GM23338 (cell line): ENCODE measurements around the gene PDZD8. TPM values are rescaled to one million over a fixed set of nuclear protein-coding genes. Genes with fewer than 3 reads are reported as not detected.

ENCODE experiments used
- ATAC-seq: fragments of 200-7000 bp; cut with Tn5 transposase; 3 replicates; pipeline ENCODE4 v1.9.1; 2020
- DNase-seq: peaks from one replicate; pipeline ENCODE4 v3.0.0-alpha.2; 2015; ENCODE audit warnings: low spot score
- H2AFZ ChIP-seq: fragments of 200-600 bp; sonication (generic); 2 replicates; pipeline ENCODE4 v1.8.0; 2016; ENCODE audit warnings: antibody characterized with exemption, mild to moderate bottlenecking, moderate library complexity
- H3F3A ChIP-seq: fragments of 200-600 bp; sonication (generic); replicated peaks from 2 replicates; pipeline ENCODE4 v1.8.0; 2017; ENCODE audit warnings: antibody characterized with exemption, mixed run types, low read depth
- H3K27ac ChIP-seq: fragments of 200-600 bp; sonication (generic); 2 replicates; pipeline ENCODE4 v1.6.1; 2016; ENCODE audit warnings: low read depth
- H3K27me3 ChIP-seq: fragments of 200-600 bp; sonication (generic); 2 replicates; pipeline ENCODE4 v1.8.0; 2016; ENCODE audit warnings: mild to moderate bottlenecking, mixed run types, moderate library complexity; ENCODE audit not compliant: insufficient read depth
- H3K36me3 ChIP-seq: fragments of 200-600 bp; sonication (generic); 2 replicates; pipeline ENCODE4 v1.8.0; 2016; ENCODE audit warnings: mild to moderate bottlenecking; ENCODE audit not compliant: insufficient read depth
- H3K4me1 ChIP-seq: fragments of 200-600 bp; sonication (generic); 2 replicates; pipeline ENCODE4 v1.8.0; 2016; ENCODE audit warnings: mild to moderate bottlenecking, moderate library complexity; ENCODE audit not compliant: insufficient read depth
- H3K4me2 ChIP-seq: fragments of 200-600 bp; sonication (generic); 2 replicates; pipeline ENCODE4 v1.7.1; 2017; ENCODE audit warnings: mixed run types
- H3K4me3 ChIP-seq: fragments of 200-600 bp; sonication (generic); 2 replicates; pipeline ENCODE4 v1.6.1; 2016; ENCODE audit warnings: mixed run types
- H3K79me2 ChIP-seq: fragments of 200-600 bp; sonication (generic); replicated peaks from 2 replicates; pipeline ENCODE4 v1.8.0; 2017; ENCODE audit warnings: mild to moderate bottlenecking; ENCODE audit not compliant: insufficient read depth
- H3K9me2 ChIP-seq: fragments of 200-600 bp; sonication (generic); 2 replicates; pipeline ENCODE4 v1.8.0; 2017; ENCODE audit not compliant: insufficient read depth
- H4K20me1 ChIP-seq: fragments of 200-600 bp; sonication (generic); replicated peaks from 2 replicates; pipeline ENCODE4 v1.8.0; 2017; ENCODE audit warnings: mild to moderate bottlenecking; ENCODE audit not compliant: insufficient read depth
- H3K27ac Mint-ChIP-seq: 2 replicates; pipeline ENCODE4 v1.8.0; 2020; ENCODE audit warnings: inconsistent platforms, mild to moderate bottlenecking, moderate library complexity, mixed read lengths
- H3K27me3 Mint-ChIP-seq: 3 replicates; pipeline ENCODE4 v1.8.0; 2022; ENCODE audit warnings: low read depth, mild to moderate bottlenecking, moderate library complexity, mixed read lengths, inconsistent platforms; ENCODE audit not compliant: insufficient read depth, poor library complexity
- H3K36me3 Mint-ChIP-seq: 3 replicates; pipeline ENCODE4 v1.8.0; 2021; ENCODE audit warnings: low read depth, mild to moderate bottlenecking, inconsistent platforms, moderate library complexity, mixed read lengths
- H3K4me1 Mint-ChIP-seq: 3 replicates; pipeline ENCODE4 v1.8.0; 2020; ENCODE audit warnings: mild to moderate bottlenecking, inconsistent platforms, mixed read lengths
- H3K4me3 Mint-ChIP-seq: 3 replicates; pipeline ENCODE4 v1.8.0; 2021; ENCODE audit warnings: moderate library complexity, mild to moderate bottlenecking, inconsistent platforms, mixed read lengths
- H3K9me3 Mint-ChIP-seq: 3 replicates; pipeline ENCODE4 v1.8.0; 2020; ENCODE audit warnings: moderate library complexity, mild to moderate bottlenecking, inconsistent platforms, mixed read lengths
- CREB1 ChIP-seq: fragments of 250-450 bp; sonication (Bioruptor Pico); IDR thresholded peaks from 2 replicates; pipeline ENCODE4 v1.5.0; 2020; ENCODE audit warnings: low read depth, mild to moderate bottlenecking, moderate library complexity
- CTCF ChIP-seq, 2 experiments: fragments of 200-600 bp in 1 of 2; sonication (generic) in 1 of 2; conservative IDR thresholded peaks; 2 replicates each; pipeline versions ENCODE4 v1.5.1 to v1.6.1; 2016 to 2017; ENCODE audit warnings: antibody characterized with exemption in 2 of 2, low read depth in 2 of 2, mild to moderate bottlenecking in 2 of 2, moderate library complexity in 1 of 2
- EZH2 ChIP-seq: fragments of 200-600 bp; sonication (generic); IDR thresholded peaks from one replicate; pipeline ENCODE4 v1.8.0; 2017; ENCODE audit warnings: antibody characterized with exemption, mild to moderate bottlenecking, low read depth; ENCODE audit not compliant: unreplicated experiment
- EZH2phosphoT487 ChIP-seq: fragments of 200-600 bp; sonication (generic); IDR thresholded peaks from one replicate; pipeline ENCODE4 v1.8.1; 2018; ENCODE audit warnings: antibody characterized with exemption; ENCODE audit not compliant: unreplicated experiment
- JUNB ChIP-seq: IDR thresholded peaks from one replicate; pipeline ENCODE4 v1.6.1; 2016; ENCODE audit warnings: antibody characterized with exemption; ENCODE audit not compliant: unreplicated experiment
- NANOG ChIP-seq: IDR thresholded peaks from 2 replicates; pipeline ENCODE4 v1.6.1; 2016; ENCODE audit warnings: antibody characterized with exemption, borderline replicate concordance
- POLR2AphosphoS5 ChIP-seq: IDR thresholded peaks from 2 replicates; pipeline ENCODE4 v1.6.1; 2016; ENCODE audit warnings: antibody characterized with exemption, low read depth
- ZNF114 ChIP-seq: fragments of 250-450 bp; sonication (Bioruptor Pico); IDR thresholded peaks from 2 replicates; pipeline ENCODE4 v1.5.0; 2020; ENCODE audit warnings: mild to moderate bottlenecking, moderate library complexity
- polyA plus RNA-seq: library from polyadenylated mRNA; unstranded; fragments of >200 nt; fragmentation: Nextera tagmentation; extraction: Ambion mirVana; gene quantifications from 2 replicates; pipeline ENCODE4 v1.2.1, GENCODE V29; 2016
- total RNA-seq: library from RNA; depleted of rRNA; stranded (reverse); fragments of >200 nt; shearing (Covaris generic); gene quantifications from 2 replicates; pipeline ENCODE4 v1.2.3, GENCODE V29; 2014
- TF ChIP-seq, protein P1 (sequence below): IDR thresholded peaks from 2 replicates; pipeline ENCODE4 v1.6.1; 2016; ENCODE audit warnings: antibody characterized with exemption
- TF ChIP-seq, protein P2 (sequence below): IDR thresholded peaks from one replicate; pipeline ENCODE4 v1.6.1; 2018; ENCODE audit warnings: antibody characterized with exemption; ENCODE audit not compliant: unreplicated experiment

PDZD8 gene
- total and polyA plus RNA-seq, 2 experiments from 2014 or later, result 11.4 to 28.6 TPM

- Histone ChIP-seq H3K79me2 (peaks cover 92% of the 10 kb centered on the region), H4K20me1 (peaks cover 4% of the 10 kb centered on the region; the same call in 1 of the 2 replicates)
These were observed 23.7 kb downstream of the PDZD8 start for GRCh38 chr10:117351558-117351957.

GRCh38 chr10:117350909-117351308 lies 24.3 kb downstream of the PDZD8 start:
- Histone ChIP-seq H2AFZ (no peak overlapping the region), H3K79me2 (peaks cover 85% of the 10 kb centered on the region), H4K20me1 (peaks cover 4% of the 10 kb centered on the region; the same call in 1 of the 2 replicates), H3K27ac (no peak overlapping the region), H3K4me1 (peaks cover 58% of the 10 kb centered on the region), H3K9me2 (no peaks in the 10 kb centered on the region), H3K36me3 (no peaks in the 10 kb centered on the region), H3K4me3 (no peak overlapping the region), H3K27me3 (no peaks in the 10 kb centered on the region), H3F3A (peaks cover 10% of the 10 kb centered on the region; the same call in 1 of the 2 replicates), H3K4me2 (no peak overlapping the region)
- H3K27me3 Mint-ChIP-seq, result peaks cover 4% of the 10 kb centered on the region
- no peak overlapping the region for H3K4me3 Mint-ChIP-seq
- H3K4me1 Mint-ChIP-seq, result peaks cover 67% of the 10 kb centered on the region
- peaks cover 4% of the 10 kb centered on the region; the same call in 2 of the 3 replicates for H3K36me3 Mint-ChIP-seq
- H3K9me3 Mint-ChIP-seq, result no peaks in the 10 kb centered on the region
- H3K27ac Mint-ChIP-seq, result peak overlapping the region; percentile 68
- DNase-seq (no peak), ATAC-seq (no peak)
- TF ChIP-seq EZH2phosphoT487, result no peak
- no peak for TF ChIP-seq ZNF114
- TF ChIP-seq NANOG, result no peak
- TF ChIP-seq EZH2, result no peak
- TF ChIP-seq POLR2AphosphoS5, result no peak
- TF ChIP-seq, protein P1, sequence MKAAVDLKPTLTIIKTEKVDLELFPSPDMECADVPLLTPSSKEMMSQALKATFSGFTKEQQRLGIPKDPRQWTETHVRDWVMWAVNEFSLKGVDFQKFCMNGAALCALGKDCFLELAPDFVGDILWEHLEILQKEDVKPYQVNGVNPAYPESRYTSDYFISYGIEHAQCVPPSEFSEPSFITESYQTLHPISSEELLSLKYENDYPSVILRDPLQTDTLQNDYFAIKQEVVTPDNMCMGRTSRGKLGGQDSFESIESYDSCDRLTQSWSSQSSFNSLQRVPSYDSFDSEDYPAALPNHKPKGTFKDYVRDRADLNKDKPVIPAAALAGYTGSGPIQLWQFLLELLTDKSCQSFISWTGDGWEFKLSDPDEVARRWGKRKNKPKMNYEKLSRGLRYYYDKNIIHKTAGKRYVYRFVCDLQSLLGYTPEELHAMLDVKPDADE, result no peak

More at GRCh38 chr10:117351558-117351957, 23.7 kb downstream of the PDZD8 start:
- Histone ChIP-seq H3K27me3 (no peaks in the 10 kb centered on the region), H3K4me3 (no peak overlapping the region), H2AFZ (no peak overlapping the region), H3K4me2 (no peak overlapping the region), H3K4me1 (peaks cover 58% of the 10 kb centered on the region), H3K9me2 (no peaks in the 10 kb centered on the region), H3K27ac (no peak overlapping the region), H3F3A (peaks cover 10% of the 10 kb centered on the region; the same call in 1 of the 2 replicates), H3K36me3 (no peaks in the 10 kb centered on the region)
- no peak for DNase-seq
- TF ChIP-seq NANOG, result no peak
- no peak for TF ChIP-seq JUNB
- TF ChIP-seq, protein P2, sequence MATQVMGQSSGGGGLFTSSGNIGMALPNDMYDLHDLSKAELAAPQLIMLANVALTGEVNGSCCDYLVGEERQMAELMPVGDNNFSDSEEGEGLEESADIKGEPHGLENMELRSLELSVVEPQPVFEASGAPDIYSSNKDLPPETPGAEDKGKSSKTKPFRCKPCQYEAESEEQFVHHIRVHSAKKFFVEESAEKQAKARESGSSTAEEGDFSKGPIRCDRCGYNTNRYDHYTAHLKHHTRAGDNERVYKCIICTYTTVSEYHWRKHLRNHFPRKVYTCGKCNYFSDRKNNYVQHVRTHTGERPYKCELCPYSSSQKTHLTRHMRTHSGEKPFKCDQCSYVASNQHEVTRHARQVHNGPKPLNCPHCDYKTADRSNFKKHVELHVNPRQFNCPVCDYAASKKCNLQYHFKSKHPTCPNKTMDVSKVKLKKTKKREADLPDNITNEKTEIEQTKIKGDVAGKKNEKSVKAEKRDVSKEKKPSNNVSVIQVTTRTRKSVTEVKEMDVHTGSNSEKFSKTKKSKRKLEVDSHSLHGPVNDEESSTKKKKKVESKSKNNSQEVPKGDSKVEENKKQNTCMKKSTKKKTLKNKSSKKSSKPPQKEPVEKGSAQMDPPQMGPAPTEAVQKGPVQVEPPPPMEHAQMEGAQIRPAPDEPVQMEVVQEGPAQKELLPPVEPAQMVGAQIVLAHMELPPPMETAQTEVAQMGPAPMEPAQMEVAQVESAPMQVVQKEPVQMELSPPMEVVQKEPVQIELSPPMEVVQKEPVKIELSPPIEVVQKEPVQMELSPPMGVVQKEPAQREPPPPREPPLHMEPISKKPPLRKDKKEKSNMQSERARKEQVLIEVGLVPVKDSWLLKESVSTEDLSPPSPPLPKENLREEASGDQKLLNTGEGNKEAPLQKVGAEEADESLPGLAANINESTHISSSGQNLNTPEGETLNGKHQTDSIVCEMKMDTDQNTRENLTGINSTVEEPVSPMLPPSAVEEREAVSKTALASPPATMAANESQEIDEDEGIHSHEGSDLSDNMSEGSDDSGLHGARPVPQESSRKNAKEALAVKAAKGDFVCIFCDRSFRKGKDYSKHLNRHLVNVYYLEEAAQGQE, result no peak
- no peak for TF ChIP-seq CREB1 (CRISPR knock-in tag)
- no peak for TF ChIP-seq ZNF114
- TF ChIP-seq CTCF (conservative IDR thresholded peaks at IDR 0.05; ENCODE audit: low read depth in 2 of 2), result no peak
- Mint-ChIP-seq H3K27me3 (peaks cover 3% of the 10 kb centered on the region), H3K36me3 (peaks cover 4% of the 10 kb centered on the region; the same call in 2 of the 3 replicates), H3K27ac (0 out of 2 replicates have a peak overlapping the region, but pooled peaks have one; percentile 68), H3K4me1 (peaks cover 62% of the 10 kb centered on the region), H3K4me3 (no peak overlapping the region), H3K9me3 (no peaks in the 10 kb centered on the region)
- ATAC-seq, result no peak
